K562 (cell line): ENCODE data around the gene DPP10. TPM values are rescaled to one million over a fixed set of nuclear protein-coding genes. Genes with fewer than 3 reads are reported as not detected.

Source experiments
- ATAC-seq: fragments of 200-7000 bp; cut with Tn5 transposase; 3 replicates; pipeline ENCODE4 v1.9.1; 2020; ENCODE audit warnings: moderate library complexity
- BruUV-seq: library from RNA; stranded (reverse); fragments of 400-500 nt; replicated peaks from 2 replicates; lab custom pipeline; 2021; lab: Mats Ljungman, UMichigan
- CTCF ChIA-PET: fragments of 300-600 bp; formaldehyde crosslinking; extraction: SDS; loops from one replicate; lab custom pipeline; 2021; ENCODE audit warnings: low intra/inter-chr PET ratio; lab: Yijun Ruan, JAX
- POLR2A ChIA-PET: fragments of 300-600, 350-650 bp; sonication (Branson Sonifier 250); formaldehyde crosslinking; extraction: SDS; loops from one replicate; lab custom pipeline; 2021; ENCODE audit warnings: antibody characterized with exemption, inconsistent platforms; lab: Yijun Ruan, JAX
- DNase-seq, 4 experiments: peaks; one replicate each; pipeline versions ENCODE4 v3.0.0 to v3.0.0-alpha.2; 2011 to 2018; ENCODE audit warnings: low spot score in 3 of 4, mixed read lengths in 3 of 4; ENCODE audit errors: extremely low read depth in 1 of 4
- FAIRE-seq: peaks from 2 replicates; lab custom pipeline; 2011; peaks lifted over from hg19 to GRCh38; lab: Jason Lieb, UNC
- H2AFZ ChIP-seq: 2 replicates; pipeline ENCODE4 v1.6.0; 2011; ENCODE audit warnings: low read depth, low read length, control low read depth, inconsistent platforms
- H3K27ac ChIP-seq: fragments of 200-600 bp; 3 replicates; pipeline ENCODE4 v1.8.0; 2011; ENCODE audit warnings: low read depth, mild to moderate bottlenecking, control low read depth, inconsistent platforms, low read length, moderate library complexity, mixed read lengths; ENCODE audit errors: extremely low read depth
- H3K27me3 ChIP-seq, 2 experiments: fragments of 300-600 bp in 1 of 2; 2 replicates in 1 of 2; 3 replicates in 1 of 2; pipeline versions ENCODE4 v1.6.0 to v1.8.0; 2011; ENCODE audit warnings: inconsistent platforms in 2 of 2, low read length in 2 of 2, mild to moderate bottlenecking in 1 of 2, mixed read lengths in 1 of 2, moderate library complexity in 1 of 2; ENCODE audit not compliant: control insufficient read depth in 2 of 2, insufficient read depth in 2 of 2
- H3K36me3 ChIP-seq: fragments of 300-600 bp; 3 replicates; pipeline ENCODE4 v1.8.0; 2011; ENCODE audit warnings: mild to moderate bottlenecking, low read length, inconsistent platforms; ENCODE audit not compliant: control insufficient read depth, insufficient read depth
- H3K4me1 ChIP-seq, 2 experiments: fragments of 200-600 bp in 1 of 2; replicated peaks in 1 of 2; 2 replicates in 1 of 2; 3 replicates in 1 of 2; pipeline versions ENCODE4 v1.5.1 to v1.8.0; 2011; ENCODE audit warnings: inconsistent platforms in 2 of 2, low read length in 2 of 2, mild to moderate bottlenecking in 1 of 2, mixed read lengths in 1 of 2, moderate library complexity in 1 of 2; ENCODE audit not compliant: control insufficient read depth in 2 of 2, insufficient read depth in 2 of 2
- H3K4me2 ChIP-seq: 2 replicates; pipeline ENCODE4 v1.6.1; 2011; ENCODE audit warnings: low read length, control low read depth, inconsistent platforms, mixed read lengths; ENCODE audit not compliant: insufficient read depth
- H3K4me3 ChIP-seq: fragments of 200-600 bp; sonication (generic), shearing (Covaris generic); 2 replicates; pipeline ENCODE4 v1.5.1; 2016; ENCODE audit warnings: control low read depth, inconsistent platforms
- H3K79me2 ChIP-seq: fragments of 200-600 bp; 3 replicates; pipeline ENCODE4 v1.8.0; 2011; ENCODE audit warnings: low read length, inconsistent platforms; ENCODE audit not compliant: control insufficient read depth, insufficient read depth
- H3K9ac ChIP-seq, 2 experiments: 2 replicates each; pipeline versions ENCODE4 v1.6.0 to v1.6.1; 2011; ENCODE audit warnings: low read depth in 2 of 2, low read length in 2 of 2, control low read depth in 1 of 2, inconsistent platforms in 1 of 2, mild to moderate bottlenecking in 1 of 2, mixed read lengths in 1 of 2; ENCODE audit not compliant: insufficient read depth in 1 of 2
- H3K9me1 ChIP-seq: one replicate; pipeline ENCODE4 v1.6.0; 2011; ENCODE audit warnings: inconsistent platforms, mild to moderate bottlenecking, low read length, moderate library complexity; ENCODE audit not compliant: control insufficient read depth, insufficient read depth
- H3K9me3 ChIP-seq: replicated peaks from 2 replicates; pipeline ENCODE4 v1.5.1; 2011; ENCODE audit warnings: low read depth, low read length, inconsistent platforms; ENCODE audit not compliant: control insufficient read depth, insufficient read depth
- H4K20me1 ChIP-seq: replicated peaks from 2 replicates; pipeline ENCODE4 v1.6.1; 2011; ENCODE audit warnings: low read length, inconsistent platforms, mixed read lengths; ENCODE audit not compliant: control insufficient read depth, insufficient read depth
- CC2D1A ChIP-seq: fragments of 450-650 bp; IDR thresholded peaks from 2 replicates; pipeline ENCODE4 v1.6.1; 2017; ENCODE audit warnings: mild to moderate bottlenecking
- FOXJ3 ChIP-seq: sonication (generic); formaldehyde crosslinking; IDR thresholded peaks from 2 replicates; pipeline ENCODE4 v1.4.0; 2020; ENCODE audit warnings: mild to moderate bottlenecking, missing genetic modification reagents
- KLF16 ChIP-seq: IDR thresholded peaks from 2 replicates; pipeline ENCODE4 v1.6.1; 2016; ENCODE audit warnings: antibody characterized with exemption
- TAF7 ChIP-seq: fragments of 450-650 bp; IDR thresholded peaks from 2 replicates; pipeline ENCODE4 v1.6.1; 2016; ENCODE audit warnings: missing genetic modification characterization, missing compliant biosample characterization
- WHSC1 ChIP-seq: IDR thresholded peaks from one replicate; pipeline ENCODE4 v1.6.1; 2012; ENCODE audit warnings: low read length, control low read depth, inconsistent platforms
- WGBS: fragments of 100-300 bp; shearing (Covaris generic); methylation state at CpG from one replicate; pipeline ENCODE4 v1.1.6; 2016; ENCODE audit warnings: low coverage, mixed read lengths; ENCODE audit not compliant: insufficient coverage; ENCODE audit errors: missing lambda C conversion rate; 5-methylcytosine and 5-hydroxymethylcytosine counted together
- in situ Hi-C: fragments of 300-500 bp; cut with MboI; formaldehyde crosslinking; loops from 4 replicates; pipeline ENCODE4 v1.15.0; 2018; ENCODE audit warnings: inconsistent platforms, mixed read lengths
- intact Hi-C: fragments of 100-400 bp; cut with micrococcal nuclease; formaldehyde crosslinking; loops from 2 replicates; pipeline ENCODE4 v1.14.2; 2022
- polyA plus RNA-seq, 8 experiments: library from polyadenylated mRNA; depleted of rRNA in 4 of 8; stranded (reverse) in 5 of 8; unstranded in 3 of 8; fragments of >200 nt; fragmentation: Nextera tagmentation in 2 of 8; fragmentation: Illumina TruSeq in 1 of 8; extraction: Ambion mirVana in 2 of 8; extraction: Trizol in 1 of 8; gene quantifications; 2 replicates each; pipeline versions ENCODE4 v1.2.1 to v1.2.3, GENCODE V29; 2011 to 2014; ENCODE audit warnings: inconsistent platforms in 1 of 8, missing spikeins in 1 of 8
- total RNA-seq, 7 experiments: library from RNA; depleted of rRNA in 6 of 7; stranded (reverse); fragments of >200 nt in 6 of 7; fragmentation: Illumina TruSeq in 2 of 7; extraction: Trizol in 2 of 7; gene quantifications; 2 replicates each; pipeline versions ENCODE4 v1.2.1 to v1.2.3, GENCODE V29; 2011 to 2021; ENCODE audit warnings: low replicate concordance in 1 of 7
- TF ChIP-seq, protein P1 (sequence below): IDR thresholded peaks from 2 replicates; pipeline ENCODE4 v1.6.1; 2014; ENCODE audit warnings: antibody characterized with exemption

The DPP10 gene
- total and polyA plus RNA-seq, 9 of the 15 experiments (the other 6 are each of a cell fraction or from before 2014, with no cell fraction given): not detected

DNA sequence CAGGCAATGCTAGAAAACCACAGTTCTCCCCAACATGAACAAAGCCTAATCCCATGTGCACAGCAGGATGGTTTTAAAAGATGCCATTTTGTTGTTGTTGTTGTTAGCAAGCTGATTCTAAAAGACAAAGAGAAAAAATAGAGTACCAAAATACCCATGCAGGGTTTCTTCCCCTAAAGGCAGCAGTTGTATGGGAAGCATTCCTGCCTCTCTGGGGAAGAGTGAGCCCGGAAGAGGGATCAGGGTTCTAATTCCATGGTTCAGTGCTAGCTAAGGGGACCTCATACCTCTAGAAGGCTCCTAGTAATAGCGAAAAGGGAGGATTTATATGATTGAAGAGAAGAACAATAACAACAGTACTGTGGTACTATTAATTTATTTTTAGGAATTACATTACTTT, 327.6 kb downstream of the DPP10 start (continued):
- no peak for TF ChIP-seq CC2D1A
- TF ChIP-seq, protein P1, sequence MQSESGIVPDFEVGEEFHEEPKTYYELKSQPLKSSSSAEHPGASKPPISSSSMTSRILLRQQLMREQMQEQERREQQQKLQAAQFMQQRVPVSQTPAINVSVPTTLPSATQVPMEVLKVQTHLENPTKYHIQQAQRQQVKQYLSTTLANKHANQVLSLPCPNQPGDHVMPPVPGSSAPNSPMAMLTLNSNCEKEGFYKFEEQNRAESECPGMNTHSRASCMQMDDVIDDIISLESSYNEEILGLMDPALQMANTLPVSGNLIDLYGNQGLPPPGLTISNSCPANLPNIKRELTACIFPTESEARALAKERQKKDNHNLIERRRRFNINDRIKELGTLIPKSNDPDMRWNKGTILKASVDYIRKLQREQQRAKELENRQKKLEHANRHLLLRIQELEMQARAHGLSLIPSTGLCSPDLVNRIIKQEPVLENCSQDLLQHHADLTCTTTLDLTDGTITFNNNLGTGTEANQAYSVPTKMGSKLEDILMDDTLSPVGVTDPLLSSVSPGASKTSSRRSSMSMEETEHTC: no peak
- TF ChIP-seq, all 486 proteins: peak for 0

DNA sequence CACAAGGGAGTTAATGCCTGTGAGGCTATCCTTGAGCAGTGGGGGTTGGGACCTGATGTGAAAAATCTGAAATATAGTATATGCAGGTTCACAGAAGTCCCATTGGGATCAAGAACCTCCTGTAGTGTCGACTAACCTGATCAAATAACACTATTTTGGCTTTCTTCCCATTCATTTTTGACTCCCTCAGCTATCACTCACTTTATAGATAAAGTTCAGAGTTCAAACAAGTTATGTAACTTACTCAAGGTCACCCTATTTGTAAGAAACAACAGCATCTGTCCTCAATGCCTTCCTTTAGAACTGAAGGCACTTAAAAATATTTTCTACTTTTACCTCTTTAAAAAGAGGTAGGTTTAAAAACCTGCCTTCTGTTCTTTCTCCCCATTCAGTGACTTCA, 341.6 kb downstream of the DPP10 start:
- ChIA-PET POLR2A (no interaction called here), CTCF (no interaction called here)
- TF ChIP-seq TAF7 (tag) (no peak), FOXJ3 (CRISPR knock-in tag) (no peak), KLF16 (no peak), WHSC1 (no peak)
- intact Hi-C loops: no loop called here
- Histone ChIP-seq H3K4me2 (no peak overlapping the region), H3K4me1 (no peaks in the 10 kb centered on the region), H2AFZ (no peak overlapping the region), H3K36me3 (no peaks in the 10 kb centered on the region), H3K4me3 (no peak overlapping the region), H3K9me1 (no peaks in the 10 kb centered on the region), H3K27ac (no peak overlapping the region), H3K9ac (no peak overlapping the region), H4K20me1 (no peaks in the 10 kb centered on the region), H3K27me3 (no peaks in the 10 kb centered on the region), H3K79me2 (no peaks in the 10 kb centered on the region), H3K9me3 (no peaks in the 10 kb centered on the region)
- ATAC-seq (no peak), FAIRE-seq (no peak), DNase-seq (no peak)
- WGBS: 0% methylated on average over 1 of the region's 1 CpG
- no TSS peak for BruUV-seq
- in situ Hi-C loops: no loop called here
